GM21390 (cell line): ENCODE measurements around the gene EXOSC1.
"Not testable (repeated sequence)": the region's sequence is repeated elsewhere in the genome, so short reads cannot be mapped to it uniquely, and the experiment has no call there.

Source experiments
- ATAC-seq: cut with Tn5 transposase; IDR thresholded peaks from one replicate; pipeline ENCODE4 v1.9.1; 2021; ENCODE audit not compliant: unreplicated experiment

Gene EXOSC1

GRCh38 chr10:97459933-97460332 lies 14.1 kb upstream of the EXOSC1 start:
- no peak for ATAC-seq

DNA sequence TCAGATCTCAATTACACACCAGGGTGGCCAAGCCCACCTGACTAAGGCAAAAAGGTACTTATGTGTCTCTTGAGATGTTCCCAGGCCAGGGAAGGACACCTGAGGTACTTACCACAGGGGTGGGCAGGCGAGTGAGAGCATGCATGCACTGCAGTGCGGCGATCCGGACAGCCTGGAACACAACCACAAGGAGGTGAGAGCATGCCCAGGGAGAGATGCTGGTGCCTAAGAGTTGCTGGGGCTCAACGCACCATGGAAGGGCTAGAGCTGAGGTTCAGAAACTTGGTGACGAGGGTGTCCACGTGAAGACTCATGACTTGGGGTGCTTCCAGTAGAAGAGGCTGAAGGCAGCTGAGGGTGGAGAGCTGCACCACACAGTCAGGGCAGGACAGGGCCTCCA lies 13.3 kb upstream of the EXOSC1 start:
- ATAC-seq, result no peak

DNA sequence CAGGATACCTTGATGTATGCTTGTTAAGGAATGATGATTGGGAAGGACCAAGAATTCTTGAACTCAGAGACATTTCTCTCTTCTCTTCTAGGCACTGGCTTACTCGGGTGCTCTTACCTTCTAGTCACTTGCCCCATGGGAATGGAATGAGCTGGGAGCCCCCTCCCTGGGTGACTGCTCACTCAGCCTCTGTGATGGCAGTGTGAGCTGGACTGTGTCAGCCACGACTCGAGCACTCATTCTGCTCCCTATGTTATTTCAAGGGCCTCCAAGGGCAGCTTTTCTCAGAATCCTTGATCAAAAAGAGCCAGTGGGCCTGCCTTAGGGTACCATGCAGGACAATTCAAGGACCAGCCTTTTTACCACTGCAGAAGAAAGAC lies 10.9 kb upstream of the EXOSC1 start:
- ATAC-seq, result no peak

DNA sequence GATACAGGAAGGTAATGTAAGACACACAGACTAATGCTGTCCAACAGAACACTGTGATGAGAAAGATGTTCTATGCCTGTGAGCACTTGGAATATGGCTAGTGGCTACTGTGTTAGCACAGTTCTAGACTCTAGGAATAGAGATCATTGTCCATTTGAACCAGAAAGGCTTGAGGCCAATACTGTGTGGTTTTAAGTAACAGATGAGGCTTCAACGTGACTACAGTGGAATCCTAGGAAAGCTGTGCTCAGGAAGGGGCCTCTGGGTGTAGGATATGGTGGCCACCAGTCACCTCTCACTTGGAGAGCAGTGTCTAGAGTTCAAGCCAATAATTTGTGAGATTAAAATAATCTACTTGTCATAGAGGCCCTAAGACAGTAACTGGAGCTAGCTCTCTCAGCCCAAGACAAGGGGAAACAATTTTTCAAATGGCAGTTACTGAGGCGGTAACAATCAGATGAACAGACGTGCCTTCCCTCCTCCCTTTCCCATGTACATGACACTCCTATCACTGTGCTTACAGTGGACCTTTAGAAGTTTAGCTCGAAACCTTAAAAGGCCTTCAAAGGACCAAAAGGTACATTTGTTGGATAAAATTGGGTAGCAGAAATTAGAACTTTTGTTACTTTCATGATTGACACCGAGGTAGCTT lies 10.4 kb upstream of the EXOSC1 start:
- no peak for ATAC-seq

GRCh38 chr10:97454330-97455036 lies 8.7 kb upstream of the EXOSC1 start:
- ATAC-seq, result no peak

DNA sequence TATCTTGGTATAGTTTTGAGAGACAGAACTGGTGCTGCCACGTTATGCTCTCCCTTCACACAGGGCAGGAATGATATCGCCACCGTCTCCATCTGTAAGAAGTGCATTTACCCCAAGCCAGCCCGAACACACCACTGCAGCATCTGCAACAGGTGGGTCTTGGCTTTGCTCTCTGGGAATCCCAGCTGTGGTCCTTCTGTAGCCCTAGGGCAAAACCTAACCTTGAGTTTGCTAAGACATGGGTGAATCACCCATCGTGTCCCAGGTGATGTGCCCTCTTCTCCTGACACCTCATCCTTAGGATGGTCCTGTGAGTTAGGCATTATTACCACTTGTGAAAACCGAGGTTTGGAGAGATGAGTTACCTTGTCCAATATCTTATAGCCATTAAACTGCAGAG lies 6.5 kb upstream of the EXOSC1 start:
- no peak for ATAC-seq

DNA sequence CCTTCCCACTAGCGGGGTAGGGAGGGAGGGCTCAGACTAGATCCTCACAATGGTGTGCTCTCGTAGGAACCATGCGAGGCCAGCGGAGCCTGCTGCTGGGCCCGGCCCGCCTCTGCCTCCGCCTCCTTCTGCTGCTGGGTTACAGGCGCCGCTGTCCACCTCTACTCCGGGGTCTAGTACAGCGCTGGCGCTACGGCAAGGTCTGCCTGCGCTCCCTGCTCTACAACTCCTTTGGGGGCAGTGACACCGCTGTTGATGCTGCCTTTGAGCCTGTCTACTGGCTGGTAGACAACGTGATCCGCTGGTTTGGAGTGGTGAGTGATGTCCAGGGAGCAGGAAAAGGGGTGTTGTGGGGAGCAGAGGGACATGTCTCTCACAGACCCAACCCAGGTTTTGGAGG lies 5.8 kb upstream of the EXOSC1 start:
- ATAC-seq, result no peak

GRCh38 chr10:97450828-97451227 lies 5.0 kb upstream of the EXOSC1 start:
- no peak for ATAC-seq

DNA sequence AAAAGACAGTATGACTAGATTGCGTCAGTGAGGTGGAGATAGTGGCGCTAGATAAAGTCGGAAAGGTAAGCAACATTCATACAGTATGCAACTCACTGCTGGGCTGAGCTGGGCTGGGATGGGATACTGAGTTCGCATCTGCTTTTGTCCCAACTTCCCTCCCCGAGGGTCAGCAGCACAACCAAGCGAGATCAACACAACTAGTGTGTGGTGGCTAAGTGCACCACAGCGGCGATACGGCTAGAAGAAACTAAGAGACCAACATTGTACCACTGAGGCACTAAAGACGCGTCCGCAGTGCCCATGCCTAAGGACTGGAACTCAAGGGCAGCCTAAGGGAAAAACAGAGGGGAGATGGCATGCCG lies 467 bp downstream of the EXOSC1 start:
- ATAC-seq, result no peak

DNA sequence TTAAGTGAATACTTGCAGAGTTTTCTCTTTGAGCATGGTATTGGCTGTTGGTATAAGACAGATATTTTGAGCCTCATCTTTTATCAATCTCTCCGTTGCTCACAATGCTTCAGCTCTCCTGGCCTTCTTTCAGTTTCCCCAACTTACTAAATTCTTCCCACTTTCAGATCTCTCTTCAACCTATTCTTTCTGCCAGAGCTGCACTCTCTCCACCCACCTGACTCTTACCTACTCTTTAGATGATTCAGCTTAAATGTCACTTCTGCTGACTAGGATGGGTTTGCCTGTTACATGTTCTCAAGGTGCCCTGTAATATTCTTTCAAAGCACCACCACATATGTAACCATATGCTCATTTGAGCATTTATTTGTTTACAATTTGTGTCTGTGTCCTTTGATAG lies 1.6 kb downstream of the EXOSC1 start:
- ATAC-seq, result no peak

DNA sequence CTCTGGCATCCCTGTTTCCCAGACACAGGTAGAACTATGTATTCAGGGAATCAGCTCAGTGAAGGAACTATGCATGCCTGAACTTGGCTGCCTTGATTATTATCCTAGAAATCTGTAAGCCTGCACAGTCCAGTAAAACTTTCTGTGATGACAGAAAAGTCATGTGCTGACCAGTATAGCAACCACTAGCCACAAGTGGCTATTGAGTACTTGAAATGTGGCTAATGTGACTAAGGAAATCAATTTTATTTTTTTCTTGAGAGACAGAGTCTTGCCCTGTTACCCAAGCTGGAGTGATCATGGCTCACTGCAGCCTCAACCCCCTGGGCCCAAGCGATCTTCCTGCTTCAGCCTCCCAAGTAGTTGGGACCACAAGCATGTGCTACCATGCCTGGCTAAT lies 3.5 kb downstream of the EXOSC1 start:
- no peak for ATAC-seq

DNA sequence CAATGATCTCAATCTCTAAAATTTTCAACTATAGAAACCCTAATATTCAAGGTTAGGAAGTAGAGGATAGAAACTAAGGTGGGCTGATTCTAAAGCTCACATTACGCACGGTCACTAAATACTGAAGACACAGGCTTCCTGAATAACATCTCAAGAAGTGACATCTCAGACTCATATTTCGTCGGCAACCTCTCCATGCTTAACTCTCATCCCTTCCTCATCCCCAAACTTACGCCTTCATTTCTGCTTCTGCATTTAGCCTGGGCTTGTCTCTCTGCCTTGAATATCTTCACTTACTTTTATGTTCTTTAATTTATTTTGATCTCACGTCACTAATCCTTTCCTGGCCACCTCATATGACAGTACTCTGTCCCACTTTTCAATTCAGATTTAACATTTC lies 10.6 kb downstream of the EXOSC1 start:
- ATAC-seq, result no peak

- no peak for ATAC-seq
Measured at GRCh38 chr10:97434557-97434956, 11.2 kb downstream of the EXOSC1 start.

DNA sequence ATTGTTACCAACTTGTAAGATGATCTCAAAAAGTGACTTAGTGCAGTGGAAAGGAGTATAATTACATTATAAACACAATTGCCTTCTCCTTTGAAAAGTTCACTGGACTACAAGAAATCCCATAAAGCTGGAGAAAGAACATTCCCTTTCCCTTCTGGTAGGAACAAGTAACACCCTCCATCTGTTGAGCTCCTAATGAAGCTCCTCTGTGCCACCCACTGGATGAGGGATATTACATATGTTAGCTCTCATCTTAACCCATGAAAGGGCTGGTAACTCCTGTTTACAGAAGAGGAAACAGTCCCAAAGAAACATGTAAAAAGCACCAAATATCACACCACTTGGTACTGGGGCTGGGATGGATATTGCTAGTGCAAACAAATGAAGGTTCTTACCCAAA lies 11.8 kb downstream of the EXOSC1 start:
- no peak for ATAC-seq

- no peak for ATAC-seq
Measured at GRCh38 chr10:97428572-97428981, 17.2 kb downstream of the EXOSC1 start.

DNA sequence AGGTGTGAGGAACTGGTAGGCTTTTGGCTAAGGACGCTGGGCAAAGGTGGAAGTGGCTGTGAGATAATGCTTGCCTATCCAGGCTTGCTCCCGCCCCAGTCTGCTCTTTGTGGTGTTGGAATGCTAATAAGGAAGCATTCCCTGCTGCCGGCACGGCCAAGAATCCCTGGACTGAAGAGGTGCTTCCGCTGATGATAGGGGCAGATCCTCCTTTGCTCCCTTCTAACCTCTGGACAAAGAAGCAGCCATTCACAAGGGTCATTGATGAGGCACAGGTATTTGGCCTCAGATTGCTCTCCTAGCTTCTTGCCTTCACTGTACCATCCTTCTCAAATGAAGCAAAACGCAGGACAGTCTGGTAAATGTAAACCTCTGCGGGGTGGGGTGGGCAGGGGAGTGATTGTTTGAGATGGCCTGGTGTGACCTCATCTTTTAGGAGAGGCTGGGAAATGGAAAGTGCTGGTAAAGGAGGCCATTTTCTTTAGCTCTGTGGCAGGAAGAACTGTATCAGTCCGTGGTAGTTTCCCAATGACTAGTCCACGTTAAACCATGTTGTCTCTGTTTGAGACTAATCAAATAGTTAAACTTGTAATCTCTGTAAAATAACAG lies 18.1 kb downstream of the EXOSC1 start:
- no peak for ATAC-seq

DNA sequence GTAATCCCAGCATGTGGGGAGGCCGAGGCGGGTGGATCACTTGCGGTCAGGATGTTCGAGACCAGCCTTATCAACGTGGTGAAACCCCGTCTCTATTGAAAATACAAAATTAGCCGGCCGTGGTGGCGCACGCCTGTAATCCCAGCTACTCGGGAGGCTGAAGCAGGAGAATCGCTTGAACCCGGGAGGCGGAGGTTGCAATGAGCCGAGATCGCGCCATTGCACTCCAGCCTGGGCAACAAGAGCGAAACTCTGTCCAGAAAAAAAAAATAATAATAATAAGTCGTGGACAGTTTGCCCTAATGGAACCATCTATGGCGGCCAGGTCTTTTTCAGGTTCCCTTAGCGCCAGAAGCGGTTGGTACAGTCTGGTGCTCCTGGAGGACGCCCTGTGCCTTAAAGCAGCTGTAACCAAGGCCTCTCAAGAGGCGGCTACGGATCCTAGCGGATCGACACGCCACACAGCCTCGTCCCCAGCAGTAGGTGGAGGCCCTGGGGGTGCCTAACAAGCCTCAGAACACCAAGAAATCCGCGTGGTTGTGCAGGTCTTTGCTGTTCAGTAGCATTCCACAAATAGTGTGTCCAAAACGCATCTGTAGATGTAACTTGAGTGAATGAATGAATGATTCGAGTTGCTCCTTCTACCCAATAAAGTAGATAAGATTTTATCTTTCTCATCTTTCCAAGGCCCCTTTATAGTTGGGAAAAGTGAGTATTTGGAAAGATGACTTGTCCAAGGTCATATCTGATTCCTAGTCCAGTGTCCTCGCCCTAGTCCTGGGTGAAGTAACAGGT lies 18.8 kb downstream of the EXOSC1 start:
- no peak for ATAC-seq

DNA sequence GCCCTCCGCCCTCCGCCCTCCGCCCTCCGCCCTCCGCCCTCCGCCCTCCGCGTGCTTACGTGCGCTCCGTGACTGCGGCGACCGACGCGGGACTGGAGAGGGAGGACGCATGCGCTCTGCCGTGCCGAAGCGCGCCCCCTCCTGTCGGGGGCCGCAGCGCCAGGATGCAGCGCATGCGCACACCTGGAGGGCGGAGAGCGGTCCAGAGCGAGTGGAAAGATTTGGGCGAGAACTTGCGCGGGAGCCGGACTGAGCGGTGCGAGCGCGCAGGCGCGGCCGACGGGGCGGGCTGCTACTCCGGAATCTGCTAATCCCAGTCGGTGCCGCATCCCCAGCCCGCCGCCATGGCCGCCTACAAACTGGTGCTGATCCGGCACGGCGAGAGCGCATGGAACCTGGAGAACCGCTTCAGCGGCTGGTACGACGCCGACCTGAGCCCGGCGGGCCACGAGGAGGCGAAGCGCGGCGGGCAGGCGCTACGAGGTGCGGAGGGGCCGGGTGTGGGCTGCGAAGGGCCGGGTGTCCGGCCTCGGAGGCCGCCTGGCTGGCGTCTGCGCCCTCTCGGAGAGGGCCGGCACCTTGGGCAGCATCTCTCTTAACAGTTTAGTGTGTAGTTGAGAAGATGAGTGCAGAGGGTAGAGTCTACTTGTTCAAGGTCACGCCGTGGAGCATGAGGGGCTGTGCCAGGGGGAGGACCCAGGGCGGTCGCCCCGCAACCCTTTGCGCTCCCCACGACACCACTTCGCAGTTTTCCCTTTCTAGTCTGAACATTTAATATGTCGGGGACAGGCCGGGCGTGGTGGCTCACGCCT lies 19.6 kb downstream of the EXOSC1 start, which contains the start of gene PGAM1:
Gene PGAM1 (plus strand): TSS at position 228 of the 812 bp plus-strand sequence. CDS start 117 bp downstream, at position 345.
- peak; percentile 82 for ATAC-seq

GRCh38 chr10:97423757-97424098 lies 22.1 kb downstream of the EXOSC1 start:
- not testable (repeated sequence) for ATAC-seq

GRCh38 chr10:97416565-97416964 lies 29.2 kb downstream of the EXOSC1 start:
- no peak for ATAC-seq

GRCh38 chr10:97412891-97413304 lies 32.9 kb downstream of the EXOSC1 start:
- no peak for ATAC-seq
